ENCODE results near the gene ADISSP.

Gene ADISSP

GRCh38 chr20:3755814-3756480 is 11.6 kb downstream of the ADISSP start:
- Mint-ChIP-seq H3K4me1 (ENCODE audit: low read depth) (peaks cover 8% of the 10 kb centered on the region), H3K36me3 (ENCODE audit: low read depth) (peaks cover 16% of the 10 kb centered on the region), H3K27me3 (no peaks in the 10 kb centered on the region), H3K27ac (no peak overlapping the region), H3K9me3 (no peaks in the 10 kb centered on the region), H3K4me3 (no peak overlapping the region)

DNA sequence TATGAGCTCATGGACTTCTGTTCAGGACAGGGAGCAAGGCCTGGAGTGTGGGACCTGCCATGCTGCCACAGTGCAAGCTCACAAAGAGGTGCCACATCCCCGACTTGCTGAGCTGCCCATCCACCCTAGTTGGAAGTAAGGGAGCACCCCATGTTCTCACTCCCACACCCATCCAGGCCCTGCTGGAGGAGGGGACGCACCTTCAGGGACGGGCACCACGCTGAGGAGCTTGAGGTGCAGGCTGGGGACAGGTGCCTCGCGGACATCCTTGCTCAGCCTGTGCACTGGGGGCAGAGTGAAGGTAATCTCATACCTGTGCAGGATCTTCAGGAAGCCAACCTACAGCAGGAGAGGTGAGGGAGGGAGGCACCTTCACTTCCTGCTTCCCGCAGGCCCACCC is 12.3 kb downstream of the ADISSP start:
- Mint-ChIP-seq H3K36me3 (ENCODE audit: low read depth) (peaks cover 16% of the 10 kb centered on the region), H3K27me3 (no peaks in the 10 kb centered on the region), H3K4me1 (ENCODE audit: low read depth) (peaks cover 8% of the 10 kb centered on the region), H3K27ac (no peak overlapping the region), H3K4me3 (no peak overlapping the region), H3K9me3 (no peaks in the 10 kb centered on the region)

DNA sequence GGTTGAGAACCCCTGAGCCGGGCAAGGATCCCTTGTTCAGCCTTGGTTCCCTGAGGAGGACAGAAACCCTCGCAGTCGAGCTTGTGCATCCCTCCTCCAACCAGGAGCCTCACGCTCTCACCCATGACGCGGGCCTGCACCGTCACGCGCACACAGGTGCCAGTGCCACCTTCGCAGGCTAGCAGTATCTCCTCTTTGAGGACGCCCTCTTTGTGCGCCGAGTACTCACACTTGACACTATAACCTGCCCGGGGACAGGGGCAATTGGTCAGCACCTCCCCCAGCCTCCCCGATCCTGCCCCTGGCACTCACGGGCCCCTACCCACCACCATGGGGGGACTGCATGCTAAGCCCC is 13.3 kb downstream of the ADISSP start:
- no peaks in the 10 kb centered on the region for H3K27me3 Mint-ChIP-seq
- no peak overlapping the region for H3K27ac Mint-ChIP-seq
- H3K36me3 Mint-ChIP-seq (ENCODE audit: low read depth) = peaks cover 16% of the 10 kb centered on the region
- H3K4me1 Mint-ChIP-seq (ENCODE audit: low read depth) = peaks cover 8% of the 10 kb centered on the region
- no peaks in the 10 kb centered on the region for H3K9me3 Mint-ChIP-seq
- no peak overlapping the region for H3K4me3 Mint-ChIP-seq

- Mint-ChIP-seq H3K4me1 (ENCODE audit: low read depth) (peaks cover 8% of the 10 kb centered on the region), H3K36me3 (ENCODE audit: low read depth) (peaks cover 16% of the 10 kb centered on the region), H3K27me3 (no peaks in the 10 kb centered on the region), H3K27ac (no peak overlapping the region), H3K4me3 (no peak overlapping the region), H3K9me3 (no peaks in the 10 kb centered on the region)
Measured at GRCh38 chr20:3753501-3754275, 13.9 kb downstream of the ADISSP start.

DNA sequence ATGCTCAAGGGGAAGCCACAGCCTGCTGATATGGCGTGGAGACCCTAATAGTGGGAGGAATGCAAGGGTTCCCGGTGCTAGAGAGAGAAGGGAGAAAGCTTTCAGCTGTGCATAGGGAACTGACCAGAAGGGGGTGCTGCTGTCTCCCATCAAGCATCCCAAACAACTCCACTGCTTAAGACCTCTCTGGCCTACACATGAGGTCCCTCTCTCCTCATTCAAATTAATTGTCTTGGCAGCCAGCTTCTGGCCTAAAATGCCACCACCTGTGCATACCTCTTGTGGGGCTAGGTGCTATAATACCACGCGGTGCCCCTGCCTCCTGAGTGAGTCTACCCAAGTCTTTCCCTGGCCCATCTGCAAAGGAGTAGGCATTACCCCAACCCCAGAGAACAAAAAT is 14.5 kb downstream of the ADISSP start:
- peaks cover 8% of the 10 kb centered on the region for H3K4me1 Mint-ChIP-seq (ENCODE audit: low read depth)
- peaks cover 14% of the 10 kb centered on the region for H3K36me3 Mint-ChIP-seq (ENCODE audit: low read depth)
- H3K27ac Mint-ChIP-seq = no peak overlapping the region
- H3K27me3 Mint-ChIP-seq = no peaks in the 10 kb centered on the region
- no peak overlapping the region for H3K4me3 Mint-ChIP-seq
- no peaks in the 10 kb centered on the region for H3K9me3 Mint-ChIP-seq

DNA sequence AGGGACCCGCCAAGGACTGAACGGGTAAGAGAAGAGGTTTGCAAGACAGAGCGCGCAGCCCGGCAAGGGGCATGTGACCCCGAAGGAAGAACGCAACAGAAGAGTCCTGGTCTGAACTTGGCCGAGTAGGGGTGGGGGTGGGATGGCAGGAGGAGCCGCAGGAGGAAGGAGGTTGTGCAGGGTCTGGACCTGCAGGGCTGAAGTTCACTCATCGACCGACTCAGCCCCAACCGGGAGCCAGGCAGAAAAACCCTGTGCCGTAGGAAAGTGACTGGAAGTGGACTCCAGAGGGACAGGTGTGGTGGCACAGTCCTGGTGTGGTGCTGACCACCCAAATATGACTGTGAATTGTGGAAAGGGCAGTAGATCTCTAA is 15.2 kb downstream of the ADISSP start:
- Mint-ChIP-seq H3K27ac (peak overlapping the region; percentile 58), H3K4me3 (peak overlapping the region; percentile 69), H3K4me1 (ENCODE audit: low read depth) (peaks cover 8% of the 10 kb centered on the region), H3K36me3 (ENCODE audit: low read depth) (peaks cover 7% of the 10 kb centered on the region), H3K27me3 (no peaks in the 10 kb centered on the region), H3K9me3 (no peaks in the 10 kb centered on the region)

DNA sequence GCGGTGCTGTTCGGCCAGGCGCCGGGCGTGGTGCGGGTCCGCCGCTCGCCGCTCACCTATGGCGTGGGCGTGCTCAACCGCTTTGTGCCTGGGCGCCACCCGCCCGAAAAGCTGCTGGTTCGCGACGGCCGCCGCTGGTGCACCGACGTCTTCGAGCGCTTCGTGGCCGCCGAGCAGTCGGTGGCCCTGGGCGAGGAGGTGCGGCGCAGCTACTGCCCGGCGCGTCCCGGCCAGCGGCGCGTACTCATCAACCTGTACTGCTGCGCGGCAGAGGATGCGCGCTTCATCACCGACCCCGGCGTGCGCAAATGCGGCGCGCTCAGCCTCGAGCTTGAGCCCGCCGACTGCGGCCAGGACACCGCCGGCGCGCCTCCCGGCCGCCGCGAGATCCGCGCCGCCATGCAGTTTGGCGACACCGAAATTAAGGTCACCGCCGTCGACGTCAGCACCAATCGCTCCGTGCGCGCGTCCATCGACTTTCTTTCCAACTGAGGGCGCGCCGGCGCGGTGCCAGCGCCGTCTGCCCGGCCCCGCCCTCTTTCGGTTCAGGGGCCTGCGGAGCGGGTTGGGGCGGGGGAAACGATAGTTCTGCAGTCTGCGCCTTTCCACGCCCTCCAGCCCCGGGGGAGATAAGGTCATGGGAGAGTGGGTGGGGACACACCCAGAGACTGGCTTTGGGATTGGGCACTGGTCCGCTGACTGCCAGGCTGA is 15.7 kb downstream of the ADISSP start:
- Mint-ChIP-seq H3K27me3 (no peaks in the 10 kb centered on the region), H3K4me1 (ENCODE audit: low read depth) (peaks cover 8% of the 10 kb centered on the region), H3K4me3 (peak overlapping the region; percentile 69), H3K27ac (peak overlapping the region; percentile 58), H3K36me3 (ENCODE audit: low read depth) (peaks cover 5% of the 10 kb centered on the region), H3K9me3 (no peaks in the 10 kb centered on the region)

- H3K9me3 Mint-ChIP-seq = no peaks in the 10 kb centered on the region
- H3K27ac Mint-ChIP-seq = no peak overlapping the region
- H3K36me3 Mint-ChIP-seq (ENCODE audit: low read depth) = no peaks in the 10 kb centered on the region
- H3K27me3 Mint-ChIP-seq = no peaks in the 10 kb centered on the region
- H3K4me1 Mint-ChIP-seq (ENCODE audit: low read depth) = peaks cover 8% of the 10 kb centered on the region
- no peak overlapping the region for H3K4me3 Mint-ChIP-seq
Measured at GRCh38 chr20:3751305-3751674, 16.3 kb downstream of the ADISSP start.

DNA sequence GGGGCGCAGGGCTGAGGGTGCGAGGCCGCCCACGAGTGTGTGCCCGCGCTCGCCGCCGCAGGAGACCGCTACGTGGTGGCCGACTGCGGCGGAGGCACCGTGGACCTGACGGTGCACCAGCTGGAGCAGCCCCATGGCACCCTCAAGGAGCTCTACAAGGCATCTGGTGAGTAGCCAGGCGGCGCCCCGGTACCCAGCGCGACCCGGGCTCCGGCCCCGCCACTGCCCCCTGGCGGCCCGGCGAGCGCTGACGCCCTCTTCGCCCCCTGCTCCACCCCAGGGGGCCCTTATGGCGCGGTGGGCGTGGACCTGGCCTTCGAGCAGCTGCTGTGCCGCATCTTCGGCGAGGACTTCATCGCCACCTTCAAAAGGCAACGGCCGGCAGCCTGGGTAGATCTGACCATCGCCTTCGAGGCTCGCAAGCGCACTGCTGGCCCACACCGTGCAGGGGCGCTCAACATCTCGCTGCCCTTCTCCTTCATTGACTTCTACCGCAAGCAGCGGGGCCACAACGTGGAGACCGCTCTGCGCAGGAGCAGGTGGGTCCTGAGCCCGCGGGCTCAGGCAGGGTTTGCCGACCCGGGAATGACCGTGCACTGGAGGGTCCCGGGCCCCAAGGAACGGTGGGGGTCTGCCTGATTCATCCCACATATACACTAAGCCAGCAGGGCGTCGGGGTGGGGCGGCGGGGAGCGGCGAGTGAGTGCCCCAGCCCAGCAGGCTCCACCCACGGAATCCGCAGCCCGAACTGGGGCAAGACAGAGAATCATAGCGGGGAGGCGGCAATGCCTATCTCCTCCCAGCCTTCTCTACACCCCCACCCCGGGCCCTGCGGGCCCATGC is 17.6 kb downstream of the ADISSP start:
- Mint-ChIP-seq H3K27ac (no peak overlapping the region), H3K9me3 (no peaks in the 10 kb centered on the region), H3K4me1 (ENCODE audit: low read depth) (peaks cover 15% of the 10 kb centered on the region), H3K4me3 (no peak overlapping the region), H3K27me3 (no peaks in the 10 kb centered on the region), H3K36me3 (ENCODE audit: low read depth) (no peaks in the 10 kb centered on the region)

DNA sequence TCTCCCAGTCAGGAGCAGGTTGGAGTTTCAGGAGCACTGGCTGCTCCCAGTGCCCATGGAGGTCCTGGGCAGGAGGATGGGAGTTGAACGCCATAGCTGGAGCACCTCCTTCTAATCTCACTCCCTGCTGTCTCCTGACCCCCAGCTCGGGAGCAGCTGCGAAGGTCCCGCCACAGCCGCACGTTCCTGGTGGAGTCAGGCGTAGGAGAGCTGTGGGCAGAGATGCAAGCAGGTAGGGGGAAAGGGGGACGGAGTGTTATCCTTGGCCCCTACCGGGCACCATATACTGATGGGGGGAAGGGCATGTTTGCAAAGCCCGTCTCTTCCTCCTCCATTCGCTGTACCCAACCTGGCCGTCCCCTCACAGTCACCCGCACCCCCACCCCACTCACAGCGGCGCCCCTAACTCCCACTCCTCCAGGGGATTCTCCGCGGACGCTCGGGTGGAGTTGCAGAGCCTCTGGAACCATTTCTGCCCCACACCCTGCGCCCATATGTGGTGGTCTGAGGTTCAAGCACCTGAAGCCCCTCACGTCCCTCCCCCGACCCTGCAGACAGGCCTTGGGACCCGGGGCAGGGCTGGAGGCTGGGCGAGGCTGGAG is 18.4 kb downstream of the ADISSP start:
- Mint-ChIP-seq H3K27ac (no peak overlapping the region), H3K9me3 (no peaks in the 10 kb centered on the region), H3K27me3 (peaks cover 6% of the 10 kb centered on the region), H3K36me3 (ENCODE audit: low read depth) (no peaks in the 10 kb centered on the region), H3K4me1 (ENCODE audit: low read depth) (peaks cover 15% of the 10 kb centered on the region), H3K4me3 (no peak overlapping the region)

DNA sequence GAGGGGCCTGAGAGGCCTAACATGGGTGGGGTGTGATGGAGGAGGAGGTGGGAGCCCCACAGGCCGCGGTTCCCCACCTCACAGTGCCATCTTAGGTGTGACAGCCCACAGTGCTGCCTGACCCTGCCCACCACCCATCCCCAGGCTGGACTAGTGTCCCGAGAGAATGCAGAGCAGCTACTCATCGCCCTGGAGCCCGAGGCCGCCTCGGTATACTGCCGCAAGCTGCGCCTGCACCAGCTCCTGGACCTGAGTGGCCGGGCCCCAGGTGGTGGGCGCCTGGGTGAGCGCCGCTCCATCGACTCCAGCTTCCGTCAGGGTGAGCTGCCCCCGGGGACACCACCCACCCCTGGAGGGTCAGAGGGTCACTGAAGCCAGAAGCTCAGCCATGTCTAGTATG is 19.5 kb downstream of the ADISSP start:
- Mint-ChIP-seq H3K27me3 (peaks cover 6% of the 10 kb centered on the region), H3K9me3 (no peaks in the 10 kb centered on the region), H3K36me3 (ENCODE audit: low read depth) (no peaks in the 10 kb centered on the region), H3K27ac (no peak overlapping the region), H3K4me3 (no peak overlapping the region), H3K4me1 (ENCODE audit: low read depth) (peaks cover 15% of the 10 kb centered on the region)

- Mint-ChIP-seq H3K9me3 (no peaks in the 10 kb centered on the region), H3K4me3 (no peak overlapping the region), H3K4me1 (ENCODE audit: low read depth) (peaks cover 12% of the 10 kb centered on the region), H3K36me3 (ENCODE audit: low read depth) (no peaks in the 10 kb centered on the region), H3K27ac (no peak overlapping the region), H3K27me3 (peaks cover 6% of the 10 kb centered on the region)
Measured at GRCh38 chr20:3747471-3747870, 20.1 kb downstream of the ADISSP start.

DNA sequence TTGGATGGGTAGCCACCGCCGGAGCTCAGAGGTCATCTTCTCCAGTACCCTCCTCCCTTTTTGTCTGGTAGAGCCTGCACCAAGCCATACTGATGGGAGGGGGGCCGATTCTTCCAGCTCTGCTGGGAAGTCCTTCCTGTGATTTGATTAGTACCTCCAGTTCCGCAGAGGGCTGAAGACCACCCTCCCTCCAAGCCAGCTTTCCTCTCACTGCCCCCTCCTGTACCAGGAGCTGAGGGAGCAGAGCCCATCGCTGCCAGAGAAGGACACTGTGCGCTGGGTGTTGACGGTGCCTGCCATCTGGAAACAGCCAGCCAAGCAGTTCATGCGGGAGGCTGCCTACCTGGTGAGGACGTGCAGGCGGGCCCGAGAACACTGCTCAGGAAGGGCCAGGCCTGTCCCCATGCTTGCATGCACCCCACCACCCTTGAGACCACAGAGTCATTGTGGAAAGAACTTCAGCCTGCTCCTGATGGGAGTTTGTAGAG is 21.8 kb downstream of the ADISSP start:
- Mint-ChIP-seq H3K36me3 (ENCODE audit: low read depth) (no peaks in the 10 kb centered on the region), H3K4me3 (no peak overlapping the region), H3K9me3 (no peaks in the 10 kb centered on the region), H3K27me3 (peaks cover 6% of the 10 kb centered on the region), H3K4me1 (ENCODE audit: low read depth) (peaks cover 7% of the 10 kb centered on the region), H3K27ac (no peak overlapping the region)

Data from stimulated activated naive CD8-positive, alpha-beta T cell treated with anti-CD3 and anti-CD28 coated beads, Interleukin-15, Interleukin-2, amounts not matched to agents 100 ng/mL and 50 ng/mL, for 24 hours (primary cell).